ENCODE results near the gene WIPF3. TPM values are rescaled to one million over a fixed set of nuclear protein-coding genes. Genes with fewer than 3 reads are reported as not detected.

WIPF3 gene
- total and polyA plus RNA-seq, 10 of the 15 experiments (the other 5 are each of a cell fraction or from before 2014, with no cell fraction given): 0.03 to 0.05 TPM; not detected in 8

GRCh38 chr7:29808075-29808801 lies 1.9 kb downstream of the WIPF3 start:
- CTCF ChIA-PET: no interaction called here
- ATAC-seq (no peak), DNase-seq (ENCODE audit: low read depth, low spot score) (no peak), FAIRE-seq (no peak)
- RAD21 ChIA-PET (ENCODE audit: unreplicated experiment): no interaction called here
- Histone ChIP-seq H3K9me3 (replicated peaks; ENCODE audit: control insufficient read depth, insufficient read depth, low read length) (no peaks in the 10 kb centered on the region), H4K20me1 (ENCODE audit: control insufficient read depth, insufficient read depth) (no peaks in the 10 kb centered on the region), H3K27ac (ENCODE audit: control insufficient read depth, insufficient read depth) (no peak overlapping the region), H3K27me3 (replicated peaks in 1 of 2; ENCODE audit: control insufficient read depth in 2 of 2, insufficient read depth in 2 of 2, low read length in 1 of 2) (peaks cover 8 to 23% of the 10 kb centered on the region in 2 experiments), H3K4me2 (ENCODE audit: control insufficient read depth, insufficient read depth) (no peak overlapping the region), H3K4me1 (ENCODE audit: control insufficient read depth, insufficient read depth, low read length) (no peaks in the 10 kb centered on the region), H2AFZ (ENCODE audit: control insufficient read depth, low read depth, low read length) (no peak overlapping the region), H3K36me3 (ENCODE audit: control insufficient read depth in 2 of 2, insufficient read depth in 2 of 2, low read length in 1 of 2) (no peaks in the 10 kb centered on the region), H3K4me3 (no peak overlapping the region), H3K9ac (ENCODE audit: control insufficient read depth, insufficient read depth, low read length) (no peak overlapping the region), H3K79me2 (ENCODE audit: control insufficient read depth, insufficient read depth, low read length) (no peaks in the 10 kb centered on the region)
- WGBS (ENCODE audit: insufficient coverage, insufficient replicate concordance, low lambda C conversion rate, missing lambda C conversion rate): 19% methylated on average over 7 of the region's 7 CpGs
- SMC1A ChIA-PET (ENCODE audit: uncharacterized antibody, unreplicated experiment): no interaction called here
- no TSS peak for BruUV-seq (replicated peaks)
- in situ Hi-C loops (cut with MboI): no loop called here
- TF ChIP-seq, protein P1, sequence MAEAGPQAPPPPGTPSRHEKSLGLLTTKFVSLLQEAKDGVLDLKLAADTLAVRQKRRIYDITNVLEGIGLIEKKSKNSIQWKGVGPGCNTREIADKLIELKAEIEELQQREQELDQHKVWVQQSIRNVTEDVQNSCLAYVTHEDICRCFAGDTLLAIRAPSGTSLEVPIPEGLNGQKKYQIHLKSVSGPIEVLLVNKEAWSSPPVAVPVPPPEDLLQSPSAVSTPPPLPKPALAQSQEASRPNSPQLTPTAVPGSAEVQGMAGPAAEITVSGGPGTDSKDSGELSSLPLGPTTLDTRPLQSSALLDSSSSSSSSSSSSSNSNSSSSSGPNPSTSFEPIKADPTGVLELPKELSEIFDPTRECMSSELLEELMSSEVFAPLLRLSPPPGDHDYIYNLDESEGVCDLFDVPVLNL (IDR thresholded peaks at IDR 0.05; ENCODE audit: low read depth, low read length): no peak
- no peak for TF ChIP-seq EZH2 (IDR thresholded peaks at IDR 0.05; ENCODE audit: borderline replicate concordance, control insufficient read depth, low read depth, low read length)
- no peak for TF ChIP-seq ZNF622 (IDR thresholded peaks at IDR 0.05)
- TF ChIP-seq, protein P2, sequence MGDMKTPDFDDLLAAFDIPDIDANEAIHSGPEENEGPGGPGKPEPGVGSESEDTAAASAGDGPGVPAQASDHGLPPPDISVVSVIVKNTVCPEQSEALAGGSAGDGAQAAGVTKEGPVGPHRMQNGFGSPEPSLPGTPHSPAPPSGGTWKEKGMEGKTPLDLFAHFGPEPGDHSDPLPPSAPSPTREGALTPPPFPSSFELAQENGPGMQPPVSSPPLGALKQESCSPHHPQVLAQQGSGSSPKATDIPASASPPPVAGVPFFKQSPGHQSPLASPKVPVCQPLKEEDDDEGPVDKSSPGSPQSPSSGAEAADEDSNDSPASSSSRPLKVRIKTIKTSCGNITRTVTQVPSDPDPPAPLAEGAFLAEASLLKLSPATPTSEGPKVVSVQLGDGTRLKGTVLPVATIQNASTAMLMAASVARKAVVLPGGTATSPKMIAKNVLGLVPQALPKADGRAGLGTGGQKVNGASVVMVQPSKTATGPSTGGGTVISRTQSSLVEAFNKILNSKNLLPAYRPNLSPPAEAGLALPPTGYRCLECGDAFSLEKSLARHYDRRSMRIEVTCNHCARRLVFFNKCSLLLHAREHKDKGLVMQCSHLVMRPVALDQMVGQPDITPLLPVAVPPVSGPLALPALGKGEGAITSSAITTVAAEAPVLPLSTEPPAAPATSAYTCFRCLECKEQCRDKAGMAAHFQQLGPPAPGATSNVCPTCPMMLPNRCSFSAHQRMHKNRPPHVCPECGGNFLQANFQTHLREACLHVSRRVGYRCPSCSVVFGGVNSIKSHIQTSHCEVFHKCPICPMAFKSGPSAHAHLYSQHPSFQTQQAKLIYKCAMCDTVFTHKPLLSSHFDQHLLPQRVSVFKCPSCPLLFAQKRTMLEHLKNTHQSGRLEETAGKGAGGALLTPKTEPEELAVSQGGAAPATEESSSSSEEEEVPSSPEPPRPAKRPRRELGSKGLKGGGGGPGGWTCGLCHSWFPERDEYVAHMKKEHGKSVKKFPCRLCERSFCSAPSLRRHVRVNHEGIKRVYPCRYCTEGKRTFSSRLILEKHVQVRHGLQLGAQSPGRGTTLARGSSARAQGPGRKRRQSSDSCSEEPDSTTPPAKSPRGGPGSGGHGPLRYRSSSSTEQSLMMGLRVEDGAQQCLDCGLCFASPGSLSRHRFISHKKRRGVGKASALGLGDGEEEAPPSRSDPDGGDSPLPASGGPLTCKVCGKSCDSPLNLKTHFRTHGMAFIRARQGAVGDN (IDR thresholded peaks at IDR 0.05): no peak
- no peak for TF ChIP-seq MYC (IDR thresholded peaks at IDR 0.05; ENCODE audit: insufficient read depth, insufficient read length, insufficient replicate concordance, low read length, severe bottlenecking)
- no peak for TF ChIP-seq BCL3 (IDR thresholded peaks at IDR 0.05; ENCODE audit: borderline replicate concordance, insufficient read depth, low read depth, low read length, poor library complexity, severe bottlenecking)
- TF ChIP-seq NFYA (IDR thresholded peaks at IDR 0.05; ENCODE audit: borderline replicate concordance, low read depth, low read length): no peak
- POLR2A ChIA-PET: no interaction called here
- intact Hi-C loops (cut with micrococcal nuclease; ENCODE audit: unreplicated experiment): no loop called here

All from GM12878 (cell line).